ENCODE measurements around the gene WHAMM.

DNA sequence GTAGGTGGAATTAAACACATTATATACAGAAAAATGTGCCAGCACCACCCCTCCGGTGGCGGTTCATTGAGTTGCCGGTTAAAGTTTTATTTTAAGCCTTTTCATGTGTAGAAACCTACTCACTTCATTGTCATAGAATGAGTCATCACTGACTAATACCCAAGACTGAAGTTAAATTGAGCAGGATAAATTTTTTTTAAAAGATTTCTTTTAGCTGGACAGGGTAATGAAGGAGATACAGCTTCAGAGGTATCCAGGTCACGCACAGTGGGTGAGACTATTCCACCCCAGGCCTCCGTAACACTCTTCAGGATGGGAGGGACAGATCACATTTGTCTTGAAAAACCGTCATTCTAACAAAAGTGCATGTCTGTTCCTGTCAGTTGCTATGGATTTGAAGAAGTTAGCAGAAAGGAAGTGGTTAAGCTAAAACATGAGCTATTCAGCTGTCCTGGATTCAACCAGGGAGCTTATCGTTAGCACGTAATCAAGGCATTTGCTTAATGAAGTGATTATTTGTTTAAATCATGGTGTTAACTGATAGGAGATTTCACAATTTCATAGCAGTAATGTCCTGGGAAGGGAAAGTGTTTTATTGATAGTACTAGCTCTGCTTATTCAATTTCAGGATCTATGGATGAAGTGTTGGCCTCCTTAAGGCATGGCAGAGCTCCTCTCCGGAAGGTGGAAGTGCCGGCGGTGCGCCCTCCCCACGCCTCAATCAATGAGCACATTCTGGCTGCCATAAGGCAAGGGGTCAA, 23.4 kb downstream of the WHAMM start:
- TF ChIP-seq YY1 (IDR thresholded peaks at IDR 0.05; ENCODE audit: insufficient read depth, insufficient read length) (no peak), SUZ12 (IDR thresholded peaks at IDR 0.05; ENCODE audit: extremely low read depth, insufficient read depth, insufficient read length) (no peak)

All from NT2/D1 (cell line).